Astrocyte (in vitro differentiated cells and primary cell): ENCODE data around the gene ZDHHC14. TPM values are rescaled to one million over a fixed set of nuclear protein-coding genes. Genes with fewer than 3 reads are reported as not detected.
"Not testable (repeated sequence)": the region's sequence is repeated elsewhere in the genome, so short reads cannot be mapped to it uniquely, and the experiment has no call there.

Experiments used
- DNase-seq: peaks from one replicate; pipeline ENCODE4 v3.0.0-alpha.2; 2010; ENCODE audit warnings: low read depth
- FAIRE-seq: peaks from 2 replicates; lab custom pipeline; 2011; peaks lifted over from hg19 to GRCh38; lab: Jason Lieb, UNC
- H2AFZ ChIP-seq: 2 replicates; pipeline ENCODE4 v1.6.0; 2012; ENCODE audit warnings: low read depth, low read length, inconsistent platforms
- H3K27ac ChIP-seq: 2 replicates; pipeline ENCODE4 v1.5.1; 2011; ENCODE audit warnings: low read depth, low read length, inconsistent platforms
- H3K27me3 ChIP-seq: 2 replicates; pipeline ENCODE4 v1.6.0; 2011; ENCODE audit warnings: low read length, inconsistent platforms; ENCODE audit not compliant: insufficient read depth
- H3K36me3 ChIP-seq: 2 replicates; pipeline ENCODE4 v1.5.1; 2011; ENCODE audit warnings: low read length, inconsistent platforms; ENCODE audit not compliant: insufficient read depth
- H3K4me1 ChIP-seq: 2 replicates; pipeline ENCODE4 v1.5.1; 2011; ENCODE audit warnings: low read length, inconsistent platforms; ENCODE audit not compliant: insufficient read depth
- H3K4me2 ChIP-seq: 2 replicates; pipeline ENCODE4 v1.6.0; 2012; ENCODE audit warnings: low read length, inconsistent platforms
- H3K4me3 ChIP-seq: 2 replicates; pipeline ENCODE4 v1.5.1; 2011; ENCODE audit warnings: low read depth, mild to moderate bottlenecking, low read length, inconsistent platforms; ENCODE audit not compliant: insufficient read depth
- H3K79me2 ChIP-seq: 2 replicates; pipeline ENCODE4 v1.6.0; 2012; ENCODE audit warnings: mild to moderate bottlenecking, low read length, inconsistent platforms; ENCODE audit not compliant: insufficient read depth
- H3K9ac ChIP-seq: 2 replicates; pipeline ENCODE4 v1.6.0; 2012; ENCODE audit warnings: mild to moderate bottlenecking, low read length, inconsistent platforms
- H3K9me3 ChIP-seq: 2 replicates; pipeline ENCODE4 v1.5.1; 2012; ENCODE audit warnings: low read depth, mild to moderate bottlenecking, low read length, inconsistent platforms; ENCODE audit not compliant: insufficient read depth
- H4K20me1 ChIP-seq: 2 replicates; pipeline ENCODE4 v1.6.0; 2012; ENCODE audit warnings: low read length, inconsistent platforms; ENCODE audit not compliant: insufficient read depth
- H3K27ac Mint-ChIP-seq: one replicate; pipeline ENCODE4 v1.8.0; 2021; ENCODE audit warnings: mild to moderate bottlenecking, mixed read lengths; ENCODE audit not compliant: unreplicated experiment
- H3K27me3 Mint-ChIP-seq: one replicate; pipeline ENCODE4 v1.8.0; 2021; ENCODE audit warnings: low read depth, mixed read lengths; ENCODE audit not compliant: unreplicated experiment
- H3K36me3 Mint-ChIP-seq: one replicate; pipeline ENCODE4 v1.8.0; 2021; ENCODE audit warnings: low read depth, mixed read lengths; ENCODE audit not compliant: unreplicated experiment
- H3K4me1 Mint-ChIP-seq: one replicate; pipeline ENCODE4 v1.8.0; 2021; ENCODE audit warnings: low read depth, mixed read lengths; ENCODE audit not compliant: unreplicated experiment
- H3K4me3 Mint-ChIP-seq: one replicate; pipeline ENCODE4 v1.8.0; 2021; ENCODE audit warnings: mild to moderate bottlenecking, moderate library complexity, mixed read lengths; ENCODE audit not compliant: unreplicated experiment
- H3K9me3 Mint-ChIP-seq: one replicate; pipeline ENCODE4 v1.8.0; 2021; ENCODE audit warnings: mild to moderate bottlenecking, mixed read lengths; ENCODE audit not compliant: unreplicated experiment
- EZH2 ChIP-seq: IDR thresholded peaks from 2 replicates; pipeline ENCODE4 v1.6.1; 2012; ENCODE audit warnings: mild to moderate bottlenecking, low read length, inconsistent platforms; ENCODE audit not compliant: insufficient read depth
- total RNA-seq: library from RNA; stranded (reverse); gene quantifications from 2 replicates; pipeline ENCODE4 v1.2.1, GENCODE V29; 2021
- TF ChIP-seq, protein P1 (sequence below): IDR thresholded peaks from 2 replicates; pipeline ENCODE4 v1.5.1; 2011; ENCODE audit warnings: low read depth, mild to moderate bottlenecking, inconsistent platforms, low read length, moderate library complexity; ENCODE audit not compliant: insufficient read depth

ZDHHC14 gene
- total RNA-seq, 1 donor from 2014 or later: 7.2 TPM

DNA sequence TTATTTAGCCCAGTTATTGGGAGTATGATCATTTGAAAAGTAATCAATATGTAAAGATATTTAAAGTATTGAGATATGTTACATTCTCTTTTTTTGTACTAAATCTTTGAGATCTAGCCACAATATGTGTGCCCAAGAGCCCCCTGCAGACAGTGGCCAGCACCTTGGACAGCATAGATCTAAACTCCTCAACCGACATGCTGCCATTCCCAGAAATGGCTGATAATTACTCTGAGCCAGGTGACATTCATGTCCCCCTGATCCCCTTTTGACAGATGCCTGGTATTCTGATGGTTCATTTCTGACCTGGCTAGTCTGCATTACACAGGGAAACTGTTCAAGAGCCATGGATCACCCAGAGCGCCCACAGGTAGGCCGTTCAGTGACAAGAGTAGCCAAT, 177.1 kb downstream of the ZDHHC14 start:
- Mint-ChIP-seq H3K27ac (no peak overlapping the region), H3K4me3 (no peak overlapping the region), H3K36me3 (no peaks in the 10 kb centered on the region), H3K4me1 (no peaks in the 10 kb centered on the region), H3K9me3 (no peaks in the 10 kb centered on the region), H3K27me3 (peaks cover 16% of the 10 kb centered on the region)
- H3K9me3 ChIP-seq: no peaks in the 10 kb centered on the region
- DNase-seq (no peak), FAIRE-seq (no peak)
- no peak overlapping the region for H3K4me3 ChIP-seq
- no peak overlapping the region for H3K9ac ChIP-seq
- H3K27me3 ChIP-seq: peaks cover 2% of the 10 kb centered on the region
- TF ChIP-seq, protein P1, sequence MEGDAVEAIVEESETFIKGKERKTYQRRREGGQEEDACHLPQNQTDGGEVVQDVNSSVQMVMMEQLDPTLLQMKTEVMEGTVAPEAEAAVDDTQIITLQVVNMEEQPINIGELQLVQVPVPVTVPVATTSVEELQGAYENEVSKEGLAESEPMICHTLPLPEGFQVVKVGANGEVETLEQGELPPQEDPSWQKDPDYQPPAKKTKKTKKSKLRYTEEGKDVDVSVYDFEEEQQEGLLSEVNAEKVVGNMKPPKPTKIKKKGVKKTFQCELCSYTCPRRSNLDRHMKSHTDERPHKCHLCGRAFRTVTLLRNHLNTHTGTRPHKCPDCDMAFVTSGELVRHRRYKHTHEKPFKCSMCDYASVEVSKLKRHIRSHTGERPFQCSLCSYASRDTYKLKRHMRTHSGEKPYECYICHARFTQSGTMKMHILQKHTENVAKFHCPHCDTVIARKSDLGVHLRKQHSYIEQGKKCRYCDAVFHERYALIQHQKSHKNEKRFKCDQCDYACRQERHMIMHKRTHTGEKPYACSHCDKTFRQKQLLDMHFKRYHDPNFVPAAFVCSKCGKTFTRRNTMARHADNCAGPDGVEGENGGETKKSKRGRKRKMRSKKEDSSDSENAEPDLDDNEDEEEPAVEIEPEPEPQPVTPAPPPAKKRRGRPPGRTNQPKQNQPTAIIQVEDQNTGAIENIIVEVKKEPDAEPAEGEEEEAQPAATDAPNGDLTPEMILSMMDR: no peak
- TF ChIP-seq EZH2: no peak
- H3K79me2 ChIP-seq: no peaks in the 10 kb centered on the region
- no peaks in the 10 kb centered on the region for H3K4me1 ChIP-seq
- H2AFZ ChIP-seq: no peak overlapping the region
- H4K20me1 ChIP-seq: no peaks in the 10 kb centered on the region
- no peaks in the 10 kb centered on the region for H3K36me3 ChIP-seq
- no peak overlapping the region for H3K4me2 ChIP-seq
- no peak overlapping the region for H3K27ac ChIP-seq

GRCh38 chr6:157558487-157559200, 177.7 kb downstream of the ZDHHC14 start:
- Histone ChIP-seq H3K27me3 (peaks cover 2% of the 10 kb centered on the region), H3K9me3 (no peaks in the 10 kb centered on the region), H3K4me1 (no peaks in the 10 kb centered on the region), H2AFZ (no peak overlapping the region), H3K36me3 (no peaks in the 10 kb centered on the region), H3K79me2 (no peaks in the 10 kb centered on the region), H3K9ac (no peak overlapping the region), H3K27ac (no peak overlapping the region), H3K4me3 (no peak overlapping the region), H4K20me1 (no peaks in the 10 kb centered on the region), H3K4me2 (no peak overlapping the region)
- Mint-ChIP-seq H3K9me3 (no peaks in the 10 kb centered on the region), H3K27ac (no peak overlapping the region), H3K36me3 (no peaks in the 10 kb centered on the region), H3K4me1 (no peaks in the 10 kb centered on the region), H3K4me3 (no peak overlapping the region), H3K27me3 (peaks cover 10% of the 10 kb centered on the region)
- no peak for FAIRE-seq
- TF ChIP-seq, protein P1: no peak
- TF ChIP-seq EZH2: no peak
- DNase-seq: no peak

GRCh38 chr6:157559201-157559756, 178.3 kb downstream of the ZDHHC14 start:
- Histone ChIP-seq H3K4me2 (no peak overlapping the region), H3K9me3 (no peaks in the 10 kb centered on the region), H3K27me3 (peaks cover 2% of the 10 kb centered on the region), H3K4me3 (no peak overlapping the region), H3K27ac (no peak overlapping the region), H4K20me1 (no peaks in the 10 kb centered on the region), H3K9ac (no peak overlapping the region), H2AFZ (no peak overlapping the region), H3K79me2 (no peaks in the 10 kb centered on the region), H3K36me3 (no peaks in the 10 kb centered on the region), H3K4me1 (no peaks in the 10 kb centered on the region)
- peaks cover 7% of the 10 kb centered on the region for H3K27me3 Mint-ChIP-seq
- H3K36me3 Mint-ChIP-seq: no peaks in the 10 kb centered on the region
- no peak for DNase-seq
- H3K4me1 Mint-ChIP-seq: peaks cover 3% of the 10 kb centered on the region
- H3K27ac Mint-ChIP-seq: no peak overlapping the region
- H3K9me3 Mint-ChIP-seq: no peaks in the 10 kb centered on the region
- TF ChIP-seq EZH2: no peak
- TF ChIP-seq, protein P1: no peak
- FAIRE-seq: no peak
- H3K4me3 Mint-ChIP-seq: no peak overlapping the region

- H3K4me1 Mint-ChIP-seq, H3K27me3 Mint-ChIP-seq, H3K36me3 ChIP-seq, H3K4me3 ChIP-seq, H3K4me1 ChIP-seq, H4K20me1 ChIP-seq, FAIRE-seq, H2AFZ ChIP-seq, H3K9me3 ChIP-seq, H3K27me3 ChIP-seq, H3K4me3 Mint-ChIP-seq, H3K36me3 Mint-ChIP-seq, H3K9me3 Mint-ChIP-seq, H3K79me2 ChIP-seq, H3K27ac ChIP-seq, H3K4me2 ChIP-seq, H3K9ac ChIP-seq, DNase-seq, H3K27ac Mint-ChIP-seq: not testable (repeated sequence)
Measured at GRCh38 chr6:157560063-157560462, 179.1 kb downstream of the ZDHHC14 start.
